Endodermal cell (in vitro differentiated cells): ENCODE data around the gene HOXA6. TPM values are rescaled to one million over a fixed set of nuclear protein-coding genes. Genes with fewer than 3 reads are reported as not detected.
A peak's percentile ranks its signal among the peaks of the same experiment; 100 is the strongest.

ENCODE experiments used
- DNase-seq: peaks from one replicate; pipeline ENCODE4 v3.0.0-alpha.2; 2017
- H3K27ac ChIP-seq: 2 replicates; pipeline ENCODE4 v1.5.1; 2013; ENCODE audit warnings: mild to moderate bottlenecking, low read depth, low read length, moderate library complexity
- H3K27me3 ChIP-seq: 2 replicates; pipeline ENCODE4 v1.6.1; 2013; ENCODE audit warnings: mild to moderate bottlenecking, low read length, moderate library complexity; ENCODE audit not compliant: insufficient read depth, control insufficient read depth, poor library complexity, severe bottlenecking
- H3K36me3 ChIP-seq: 2 replicates; pipeline ENCODE4 v1.7.0; 2013; ENCODE audit warnings: mild to moderate bottlenecking, low read length, moderate library complexity; ENCODE audit not compliant: control insufficient read depth, insufficient read depth
- H3K4me1 ChIP-seq: one replicate; pipeline ENCODE4 v1.7.0; 2013; ENCODE audit warnings: low read length; ENCODE audit not compliant: control insufficient read depth, insufficient read depth
- H3K4me3 ChIP-seq: 2 replicates; pipeline ENCODE4 v1.5.1; 2013; ENCODE audit warnings: mild to moderate bottlenecking, low read length, moderate library complexity
- H3K9ac ChIP-seq: 2 replicates; pipeline ENCODE4 v1.6.1; 2013; ENCODE audit warnings: mild to moderate bottlenecking, low read length, moderate library complexity; ENCODE audit not compliant: poor library complexity, severe bottlenecking; ENCODE audit errors: extremely low read depth
- H3K9me3 ChIP-seq: 2 replicates; pipeline ENCODE4 v1.6.1; 2013; ENCODE audit warnings: mild to moderate bottlenecking, low read length, moderate library complexity; ENCODE audit not compliant: control insufficient read depth
- H3K27ac Mint-ChIP-seq: 2 replicates; pipeline ENCODE4 v1.8.0; 2020; ENCODE audit warnings: mixed read lengths
- H3K27me3 Mint-ChIP-seq: 2 replicates; pipeline ENCODE4 v1.8.0; 2021; ENCODE audit warnings: mild to moderate bottlenecking, mixed read lengths; ENCODE audit not compliant: insufficient read depth
- H3K36me3 Mint-ChIP-seq: 2 replicates; pipeline ENCODE4 v1.8.0; 2020; ENCODE audit warnings: low read depth, mixed read lengths
- H3K4me1 Mint-ChIP-seq: 2 replicates; pipeline ENCODE4 v1.8.0; 2020; ENCODE audit warnings: mixed read lengths
- H3K4me3 Mint-ChIP-seq: 2 replicates; pipeline ENCODE4 v1.8.0; 2020; ENCODE audit warnings: mild to moderate bottlenecking, moderate library complexity, mixed read lengths
- H3K9me3 Mint-ChIP-seq: 2 replicates; pipeline ENCODE4 v1.8.0; 2020; ENCODE audit warnings: mild to moderate bottlenecking, mixed read lengths
- whole genome bisulfite sequencing, 2 experiments: methylation state at CpG; one replicate each; pipeline versions ENCODE4 v1.1.5 to v1.1.7; 2013; ENCODE audit warnings: missing lambda C conversion rate in 2 of 2, mixed read lengths in 1 of 2; ENCODE audit not compliant: insufficient coverage in 1 of 2, insufficient read length in 1 of 2; 5-methylcytosine and 5-hydroxymethylcytosine counted together
- total RNA-seq, 2 donors: library from RNA; stranded (reverse); fragmentation: NEBNext Ultra II Directional in 1 of 2; extraction: Animal tissue kit (Norgen Biotek cat#: 25700) in 1 of 2; gene quantifications; 2 replicates in 1 of 2; 3 replicates in 1 of 2; pipeline ENCODE4 v1.2.1, GENCODE V29; 2021
- TF ChIP-seq, protein P1 (sequence below): fragments of 200-600 bp; sonication (generic); conservative IDR thresholded peaks from 2 replicates; pipeline ENCODE4 v1.5.0; 2021; ENCODE audit warnings: antibody characterized with exemption, mild to moderate bottlenecking

HOXA6 gene
- total RNA-seq, 2 donors from 2014 or later: not detected

DNA sequence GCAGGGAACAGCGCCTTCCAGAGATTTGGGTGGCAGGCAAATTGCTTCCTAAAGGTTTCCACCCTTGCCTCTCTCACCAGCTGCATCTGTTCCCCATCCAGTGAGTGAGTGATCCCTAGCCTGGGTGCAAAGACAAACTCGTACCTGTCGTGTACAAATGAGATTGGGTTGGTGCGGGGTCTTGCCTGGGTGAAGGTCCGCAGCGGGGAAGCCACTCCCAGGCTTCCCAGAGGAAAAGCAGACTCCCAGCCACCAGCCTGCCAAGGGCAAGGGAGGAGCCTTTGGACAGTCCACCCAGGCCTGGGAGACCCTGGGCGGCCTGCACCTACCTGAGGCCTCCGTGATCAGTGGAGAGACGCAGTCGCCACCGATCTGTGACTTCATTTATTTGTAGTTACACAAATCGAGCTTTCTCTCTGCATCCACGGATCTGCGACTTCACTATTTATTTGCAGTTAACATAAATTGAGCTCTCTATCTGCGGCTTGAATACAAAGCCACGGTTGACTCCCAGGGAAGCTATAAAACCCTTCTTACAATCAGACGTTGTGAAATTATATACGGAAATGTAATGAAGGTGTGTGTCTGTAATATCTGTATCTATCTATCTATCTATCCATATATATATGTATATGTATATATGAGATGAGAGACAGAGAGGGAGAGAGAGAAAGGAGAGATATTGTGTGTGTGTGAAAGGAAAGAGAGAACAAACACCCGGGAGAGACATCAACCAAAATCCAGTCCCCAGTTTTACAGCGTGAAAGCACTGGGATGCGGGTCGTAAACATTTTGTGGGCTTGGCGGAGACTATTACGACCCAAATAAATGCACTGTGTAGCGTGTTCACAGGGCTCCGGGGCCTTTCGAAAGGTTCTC is 11.9 kb upstream of the HOXA6 start:
- WGBS, 2 experiments: 73 to 78% methylated on average over 23 to 25 of the region's 27 CpGs
- Histone ChIP-seq H3K27me3 (peaks cover 100% of the 10 kb centered on the region), H3K4me3 (no peak overlapping the region), H3K36me3 (no peaks in the 10 kb centered on the region), H3K4me1 (no peaks in the 10 kb centered on the region), H3K9ac (no peak overlapping the region), H3K27ac (peak overlapping the region; percentile 36), H3K9me3 (peaks cover 33% of the 10 kb centered on the region)
- Mint-ChIP-seq H3K27ac (no peak overlapping the region), H3K9me3 (peaks cover 40% of the 10 kb centered on the region), H3K36me3 (peaks cover 2% of the 10 kb centered on the region), H3K4me1 (no peaks in the 10 kb centered on the region), H3K27me3 (peaks cover 99% of the 10 kb centered on the region), H3K4me3 (no peak overlapping the region)
- peak; percentile 42 for DNase-seq
- TF ChIP-seq, protein P1, sequence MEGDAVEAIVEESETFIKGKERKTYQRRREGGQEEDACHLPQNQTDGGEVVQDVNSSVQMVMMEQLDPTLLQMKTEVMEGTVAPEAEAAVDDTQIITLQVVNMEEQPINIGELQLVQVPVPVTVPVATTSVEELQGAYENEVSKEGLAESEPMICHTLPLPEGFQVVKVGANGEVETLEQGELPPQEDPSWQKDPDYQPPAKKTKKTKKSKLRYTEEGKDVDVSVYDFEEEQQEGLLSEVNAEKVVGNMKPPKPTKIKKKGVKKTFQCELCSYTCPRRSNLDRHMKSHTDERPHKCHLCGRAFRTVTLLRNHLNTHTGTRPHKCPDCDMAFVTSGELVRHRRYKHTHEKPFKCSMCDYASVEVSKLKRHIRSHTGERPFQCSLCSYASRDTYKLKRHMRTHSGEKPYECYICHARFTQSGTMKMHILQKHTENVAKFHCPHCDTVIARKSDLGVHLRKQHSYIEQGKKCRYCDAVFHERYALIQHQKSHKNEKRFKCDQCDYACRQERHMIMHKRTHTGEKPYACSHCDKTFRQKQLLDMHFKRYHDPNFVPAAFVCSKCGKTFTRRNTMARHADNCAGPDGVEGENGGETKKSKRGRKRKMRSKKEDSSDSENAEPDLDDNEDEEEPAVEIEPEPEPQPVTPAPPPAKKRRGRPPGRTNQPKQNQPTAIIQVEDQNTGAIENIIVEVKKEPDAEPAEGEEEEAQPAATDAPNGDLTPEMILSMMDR: no peak

DNA sequence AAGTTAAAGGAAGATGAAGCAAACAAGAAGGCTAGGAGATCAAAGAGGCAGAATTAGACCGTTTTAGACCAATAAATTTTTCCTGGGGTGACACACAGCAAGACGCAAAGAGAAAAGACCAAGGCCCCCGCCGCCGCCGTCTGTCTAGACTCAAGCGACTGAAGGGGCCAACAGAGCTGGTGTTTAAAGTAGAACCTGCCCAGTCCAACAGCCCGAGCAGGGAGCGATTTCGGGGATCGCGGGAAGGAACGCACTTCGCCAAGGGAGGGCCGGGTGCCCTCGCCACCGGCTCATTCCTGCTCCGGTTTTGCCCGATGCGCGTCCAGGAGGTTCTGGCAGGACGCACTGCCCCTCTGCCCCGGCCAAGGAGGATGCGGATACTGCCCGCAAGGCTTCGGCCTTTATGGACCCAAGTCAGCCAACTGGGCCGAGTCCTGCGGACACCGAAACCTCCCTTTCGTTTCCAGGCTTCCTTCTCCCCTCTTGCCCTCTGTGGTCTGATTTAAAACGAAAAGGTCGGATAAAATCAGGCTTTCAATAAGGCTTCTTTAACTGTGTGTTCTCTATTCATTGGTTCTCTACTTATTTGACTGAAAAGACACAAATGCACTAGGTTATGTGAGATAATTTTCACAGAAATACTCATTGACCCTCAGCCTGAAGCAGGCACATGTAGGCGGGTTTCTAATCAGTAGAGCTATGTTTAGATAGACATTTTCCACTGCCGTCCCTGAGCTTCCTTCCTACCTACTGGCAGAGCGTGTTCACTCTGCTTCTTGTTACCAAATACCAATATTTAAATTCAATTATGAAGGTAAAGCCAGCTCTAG is 11.1 kb upstream of the HOXA6 start:
- peaks cover 34% of the 10 kb centered on the region for H3K9me3 ChIP-seq
- no peaks in the 10 kb centered on the region for H3K36me3 ChIP-seq
- H3K27me3 Mint-ChIP-seq: peaks cover 99% of the 10 kb centered on the region
- no peaks in the 10 kb centered on the region for H3K4me1 Mint-ChIP-seq
- no peak overlapping the region for H3K4me3 Mint-ChIP-seq
- 63 to 66% methylated on average over 28 to 35 of the region's 35 CpGs for WGBS, 2 experiments
- peak overlapping the region; percentile 71 for H3K27ac ChIP-seq
- H3K9me3 Mint-ChIP-seq: peaks cover 43% of the 10 kb centered on the region
- H3K36me3 Mint-ChIP-seq: peaks cover 2% of the 10 kb centered on the region
- no peak overlapping the region for H3K27ac Mint-ChIP-seq
- peak; percentile 44 for DNase-seq
- TF ChIP-seq, protein P1: no peak
- H3K4me1 ChIP-seq: no peaks in the 10 kb centered on the region
- no peak overlapping the region for H3K4me3 ChIP-seq
- H3K27me3 ChIP-seq: peaks cover 100% of the 10 kb centered on the region
- H3K9ac ChIP-seq: no peak overlapping the region

DNA sequence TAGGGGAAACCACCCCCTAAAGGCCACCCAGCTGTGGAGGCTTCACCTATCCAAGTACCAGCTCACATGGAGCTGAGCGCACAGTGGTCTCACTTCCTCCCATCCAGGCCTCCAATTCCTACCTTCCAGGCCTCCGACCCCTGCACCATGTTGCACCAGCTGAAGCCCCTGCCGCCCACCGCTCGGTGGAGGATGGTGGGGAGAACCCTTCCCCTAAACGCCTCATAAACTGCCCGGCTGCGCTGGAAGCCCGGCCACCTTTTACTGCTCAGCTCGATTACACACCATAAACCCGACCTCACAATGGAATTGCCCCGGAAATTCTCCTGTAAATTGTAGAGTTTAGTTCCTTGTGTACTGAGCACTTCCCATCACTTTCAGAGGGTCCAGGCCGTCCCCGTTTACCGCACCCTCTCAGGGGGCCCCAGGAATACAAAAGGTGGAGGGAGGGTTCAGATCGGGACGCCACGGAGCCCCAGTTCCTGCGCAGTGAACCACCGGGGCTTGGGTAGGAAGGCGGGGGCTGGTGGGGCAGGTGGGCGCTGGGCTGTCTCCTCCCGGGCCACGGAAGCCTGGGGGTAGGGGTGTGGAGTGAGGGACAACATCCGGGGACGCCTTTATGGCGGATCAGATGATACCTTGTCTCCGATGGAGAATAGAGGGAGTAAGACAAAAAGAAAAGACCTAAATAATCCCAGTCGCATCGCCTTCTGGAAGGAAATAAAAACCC is 10.3 kb upstream of the HOXA6 start:
- peaks cover 2% of the 10 kb centered on the region for H3K36me3 Mint-ChIP-seq
- 39 to 49% methylated on average over 19 to 29 of the region's 30 CpGs for WGBS, 2 experiments
- no peak overlapping the region for H3K27ac Mint-ChIP-seq
- peaks cover 99% of the 10 kb centered on the region for H3K27me3 Mint-ChIP-seq
- Histone ChIP-seq H3K27me3 (peaks cover 100% of the 10 kb centered on the region), H3K4me3 (no peak overlapping the region), H3K9ac (no peak overlapping the region), H3K4me1 (no peaks in the 10 kb centered on the region), H3K36me3 (no peaks in the 10 kb centered on the region), H3K27ac (no peak overlapping the region), H3K9me3 (peaks cover 38% of the 10 kb centered on the region)
- DNase-seq: peak; percentile 44
- H3K4me3 Mint-ChIP-seq: no peak overlapping the region
- TF ChIP-seq, protein P1: no peak
- H3K4me1 Mint-ChIP-seq: no peaks in the 10 kb centered on the region
- peaks cover 43% of the 10 kb centered on the region for H3K9me3 Mint-ChIP-seq
